ENCODE measurements around the gene RYR1.

DNA sequence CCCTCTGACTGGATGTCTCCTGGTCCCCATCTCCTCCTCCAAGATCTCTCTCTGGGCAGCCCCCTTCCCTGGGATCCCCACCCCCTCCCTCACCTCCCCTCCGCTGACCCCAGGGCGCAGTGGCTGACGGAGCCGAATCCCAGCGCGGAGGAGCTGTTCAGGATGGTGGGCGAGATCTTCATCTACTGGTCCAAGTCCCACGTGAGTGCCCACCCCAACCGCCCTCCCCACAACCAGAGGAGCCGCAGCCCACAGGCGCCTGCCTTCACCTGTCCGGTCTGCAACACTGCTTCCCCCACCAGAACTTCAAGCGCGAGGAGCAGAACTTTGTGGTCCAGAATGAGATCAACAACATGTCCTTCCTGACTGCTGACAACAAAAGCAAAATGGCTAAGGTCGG lies 89.4 kb downstream of the RYR1 start:
- TF ChIP-seq EZH2 (optimal IDR thresholded peaks at IDR 0.05; ENCODE audit: low read depth, low read length) = no peak
- TF ChIP-seq, protein P1, sequence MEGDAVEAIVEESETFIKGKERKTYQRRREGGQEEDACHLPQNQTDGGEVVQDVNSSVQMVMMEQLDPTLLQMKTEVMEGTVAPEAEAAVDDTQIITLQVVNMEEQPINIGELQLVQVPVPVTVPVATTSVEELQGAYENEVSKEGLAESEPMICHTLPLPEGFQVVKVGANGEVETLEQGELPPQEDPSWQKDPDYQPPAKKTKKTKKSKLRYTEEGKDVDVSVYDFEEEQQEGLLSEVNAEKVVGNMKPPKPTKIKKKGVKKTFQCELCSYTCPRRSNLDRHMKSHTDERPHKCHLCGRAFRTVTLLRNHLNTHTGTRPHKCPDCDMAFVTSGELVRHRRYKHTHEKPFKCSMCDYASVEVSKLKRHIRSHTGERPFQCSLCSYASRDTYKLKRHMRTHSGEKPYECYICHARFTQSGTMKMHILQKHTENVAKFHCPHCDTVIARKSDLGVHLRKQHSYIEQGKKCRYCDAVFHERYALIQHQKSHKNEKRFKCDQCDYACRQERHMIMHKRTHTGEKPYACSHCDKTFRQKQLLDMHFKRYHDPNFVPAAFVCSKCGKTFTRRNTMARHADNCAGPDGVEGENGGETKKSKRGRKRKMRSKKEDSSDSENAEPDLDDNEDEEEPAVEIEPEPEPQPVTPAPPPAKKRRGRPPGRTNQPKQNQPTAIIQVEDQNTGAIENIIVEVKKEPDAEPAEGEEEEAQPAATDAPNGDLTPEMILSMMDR (IDR thresholded peaks at IDR 0.05; ENCODE audit: low read length) = no peak
- no peak for TF ChIP-seq EZH2phosphoT487 (IDR thresholded peaks at IDR 0.05; ENCODE audit: low read length)

Measured in MM.1S (cell line).